LoVo (cell line): ENCODE data around the gene ARHGAP22.

Experiments
- DNase-seq: peaks from one replicate; pipeline ENCODE4 v3.0.0-alpha.2; 2016; ENCODE audit warnings: low spot score

ARHGAP22 gene

GRCh38 chr10:48496831-48497779, 107.8 kb downstream of the ARHGAP22 start:
- DNase-seq = no peak

DNA sequence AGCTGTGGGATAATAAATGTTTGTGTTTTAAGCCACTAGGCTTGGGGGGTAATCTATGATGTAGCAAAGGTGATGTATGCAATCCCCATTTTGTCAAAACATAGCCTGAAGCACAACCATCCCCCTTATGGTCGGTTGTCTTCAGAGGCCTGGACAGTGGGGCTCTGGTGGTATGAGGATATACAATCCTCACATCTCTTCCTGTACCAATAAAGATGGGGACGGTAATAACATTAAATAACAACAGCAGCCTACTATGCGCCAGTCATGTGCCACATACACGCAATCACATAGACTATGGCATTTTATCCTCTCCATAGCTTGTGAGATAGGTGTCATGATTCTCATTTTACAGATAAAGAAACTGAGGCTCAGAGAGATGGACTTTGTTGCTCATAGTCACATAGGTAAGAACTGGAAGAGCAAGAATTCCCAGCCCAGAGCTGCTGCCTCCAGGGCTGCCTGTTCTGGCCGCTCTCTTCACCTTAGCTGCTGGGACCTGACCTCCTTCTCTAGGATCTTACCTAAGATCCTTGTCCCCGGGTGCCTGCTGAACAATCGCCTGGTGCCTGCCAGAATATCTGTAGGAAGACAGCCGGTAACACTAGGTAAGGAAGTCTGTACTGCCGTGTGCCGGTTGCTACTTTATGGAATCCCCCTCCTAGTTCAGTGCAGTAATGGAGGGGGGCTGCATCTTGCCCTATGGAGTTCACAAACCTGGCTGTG, 108.6 kb downstream of the ARHGAP22 start:
- DNase-seq = no peak

DNA sequence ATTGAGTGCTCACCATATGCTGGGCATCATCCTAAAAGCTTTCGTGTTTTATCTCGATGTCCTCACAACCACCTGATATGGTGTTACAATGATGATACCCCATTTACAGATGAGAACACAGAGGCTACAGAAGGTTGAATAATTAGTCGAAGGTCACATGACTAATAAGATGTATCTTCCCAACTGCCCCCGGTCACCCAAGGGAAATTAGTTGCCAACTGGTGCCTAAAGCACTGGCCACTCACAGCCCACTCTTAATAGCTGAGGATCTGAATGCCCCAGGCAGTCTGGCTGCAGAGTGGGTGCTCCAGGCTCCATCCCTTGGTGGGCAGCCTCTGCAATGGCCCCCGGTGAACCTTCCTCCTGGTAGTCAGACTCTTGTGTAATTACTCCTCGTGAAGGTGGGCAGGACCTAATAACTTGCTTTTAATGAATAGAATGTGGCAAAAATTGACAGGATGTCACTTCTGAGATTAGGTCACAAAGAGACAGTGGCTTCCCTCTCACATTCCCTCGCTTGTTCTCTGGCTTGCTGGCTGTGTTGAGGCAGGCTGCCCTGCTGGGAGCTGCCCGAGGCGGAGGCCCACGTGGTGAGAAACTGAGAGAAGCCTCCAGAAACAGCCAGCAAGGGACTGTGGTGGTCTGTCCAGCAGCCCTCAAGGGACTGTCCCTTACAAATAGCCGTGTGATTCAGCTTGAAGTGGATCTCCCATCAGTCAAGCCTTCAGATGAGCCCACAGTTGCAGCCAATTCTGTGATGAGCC, 109.4 kb downstream of the ARHGAP22 start:
- DNase-seq = no peak

GRCh38 chr10:48494611-48495010, 110.3 kb downstream of the ARHGAP22 start:
- DNase-seq = no peak

DNA sequence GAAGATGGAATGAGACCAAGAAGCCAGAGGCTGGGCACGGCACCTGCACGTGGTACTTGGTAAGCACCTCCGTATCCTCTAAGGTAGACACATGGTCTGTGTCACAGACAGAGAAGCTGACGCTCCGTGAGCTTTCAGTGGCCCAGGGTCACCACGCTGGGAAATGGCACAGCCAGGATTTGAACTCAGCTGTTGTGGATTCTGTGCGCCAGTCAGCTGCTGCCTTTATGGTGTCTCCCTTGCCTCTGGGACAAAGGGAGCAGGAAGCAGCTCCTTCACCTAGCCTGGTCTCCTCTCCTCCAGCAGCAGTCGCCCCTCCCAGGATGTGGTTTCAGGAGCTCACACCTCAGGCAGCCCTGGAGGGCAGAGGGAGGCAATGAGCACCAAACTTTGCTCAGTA, 110.8 kb downstream of the ARHGAP22 start:
- no peak for DNase-seq

DNA sequence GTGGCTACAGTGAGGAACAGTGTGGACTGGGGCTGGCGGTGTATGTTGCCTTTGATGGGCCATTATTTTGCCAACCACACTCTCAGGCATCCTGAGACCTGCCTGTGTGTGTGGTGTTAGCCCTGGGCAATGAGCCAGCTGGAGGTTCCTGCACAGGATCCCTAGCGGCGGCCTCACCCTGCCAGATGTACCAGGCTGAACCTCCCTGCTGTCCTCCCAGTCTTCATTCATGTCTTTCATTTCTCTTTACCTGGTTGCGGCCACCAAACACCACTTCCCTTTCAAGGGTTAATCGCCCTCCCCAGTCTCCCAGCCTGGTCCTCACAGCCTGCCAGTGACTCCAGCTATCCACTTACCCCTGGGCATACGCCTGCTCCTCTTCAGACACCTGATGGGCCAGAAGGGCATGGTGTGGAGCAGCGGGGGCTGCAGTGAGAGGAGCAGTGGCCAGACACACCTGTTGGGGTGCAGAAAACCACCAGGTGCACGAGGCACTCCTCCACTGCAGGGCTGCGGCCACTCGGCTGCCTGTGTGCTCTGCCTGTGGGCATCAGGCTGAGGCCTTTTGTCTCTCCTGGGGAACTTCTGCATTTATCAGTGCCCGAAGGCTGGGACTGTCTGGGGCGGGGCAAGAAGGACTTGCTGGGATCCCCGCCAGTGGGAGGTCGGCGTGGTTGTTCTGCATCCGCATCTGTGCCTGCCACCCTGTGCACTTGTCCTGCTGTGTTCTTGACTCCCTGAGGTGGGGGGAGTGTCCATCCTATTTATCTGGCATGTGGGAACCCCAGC, 111.6 kb downstream of the ARHGAP22 start:
- DNase-seq = no peak

DNA sequence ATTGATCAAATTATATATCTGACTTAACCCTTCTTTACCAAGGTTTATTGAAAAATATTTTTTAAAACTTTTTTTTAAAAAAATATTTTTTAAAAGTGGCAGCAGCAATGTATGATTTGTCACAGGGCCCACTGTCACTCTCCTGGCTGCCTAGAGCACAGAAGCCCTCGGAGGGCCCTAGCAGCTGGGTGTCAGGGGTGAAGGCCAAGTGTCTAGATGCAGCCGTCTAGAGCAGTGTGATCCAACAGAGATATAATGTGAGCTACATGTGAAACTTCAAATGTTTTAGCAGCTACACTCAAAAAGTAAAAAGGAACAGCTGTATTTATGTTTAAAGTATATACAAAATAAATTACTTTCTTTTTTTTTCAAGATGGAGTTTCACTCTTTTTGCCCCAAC, 112.7 kb downstream of the ARHGAP22 start:
- no peak for DNase-seq

- no peak for DNase-seq
These were observed 113.3 kb downstream of the ARHGAP22 start for GRCh38 chr10:48491392-48492139.

DNA sequence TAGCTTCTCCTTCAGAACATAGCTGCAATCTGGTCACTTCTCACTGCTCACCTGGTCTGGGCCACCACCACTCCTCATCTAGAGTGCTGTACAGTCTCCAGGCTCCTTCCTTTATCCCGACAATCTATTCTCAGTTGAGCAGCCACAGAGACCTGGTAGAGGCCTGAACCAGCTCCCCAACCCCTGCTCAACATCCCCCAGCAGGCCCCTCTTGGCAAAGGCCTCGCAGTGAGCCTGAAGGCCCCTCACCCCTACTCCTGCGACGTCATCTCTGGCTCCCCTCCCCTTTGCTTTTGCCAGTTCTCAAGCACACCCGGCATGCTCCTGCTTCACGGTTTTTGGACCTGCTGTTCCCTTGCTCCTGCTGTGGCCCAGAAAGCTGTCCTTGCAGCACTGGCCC, 113.9 kb downstream of the ARHGAP22 start:
- DNase-seq = no peak

- no peak for DNase-seq
These were observed 114.3 kb downstream of the ARHGAP22 start for GRCh38 chr10:48490571-48490940.

DNA sequence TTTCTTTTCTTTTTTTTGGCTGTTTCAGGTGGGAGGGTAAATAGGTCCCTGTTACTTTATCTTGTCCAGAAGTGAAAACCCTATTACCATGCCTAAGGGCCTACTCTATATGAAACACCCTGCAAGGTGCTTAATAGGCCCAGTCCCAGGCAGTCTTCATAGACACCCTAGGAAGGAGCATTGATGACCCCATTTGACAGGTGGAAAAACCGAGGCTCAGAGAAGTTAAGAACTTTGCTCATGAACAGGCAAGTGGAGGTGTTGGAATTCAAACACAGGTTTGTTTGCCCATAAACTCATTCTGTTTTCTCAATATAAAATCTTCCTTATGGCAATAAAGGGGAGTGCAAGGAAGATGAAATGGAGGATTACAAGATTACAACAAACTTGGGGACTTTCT, 115.8 kb downstream of the ARHGAP22 start:
- no peak for DNase-seq

GRCh38 chr10:48487244-48487643, 117.6 kb downstream of the ARHGAP22 start:
- no peak for DNase-seq

GRCh38 chr10:48485711-48486110, 119.2 kb downstream of the ARHGAP22 start:
- DNase-seq = no peak

- DNase-seq = no peak
These were observed 120.0 kb downstream of the ARHGAP22 start for GRCh38 chr10:48484911-48485310.

GRCh38 chr10:48482207-48482606, 122.7 kb downstream of the ARHGAP22 start:
- no peak for DNase-seq

GRCh38 chr10:48481385-48481784, 123.5 kb downstream of the ARHGAP22 start:
- no peak for DNase-seq

GRCh38 chr10:48480397-48481374, 124.2 kb downstream of the ARHGAP22 start:
- DNase-seq = no peak

DNA sequence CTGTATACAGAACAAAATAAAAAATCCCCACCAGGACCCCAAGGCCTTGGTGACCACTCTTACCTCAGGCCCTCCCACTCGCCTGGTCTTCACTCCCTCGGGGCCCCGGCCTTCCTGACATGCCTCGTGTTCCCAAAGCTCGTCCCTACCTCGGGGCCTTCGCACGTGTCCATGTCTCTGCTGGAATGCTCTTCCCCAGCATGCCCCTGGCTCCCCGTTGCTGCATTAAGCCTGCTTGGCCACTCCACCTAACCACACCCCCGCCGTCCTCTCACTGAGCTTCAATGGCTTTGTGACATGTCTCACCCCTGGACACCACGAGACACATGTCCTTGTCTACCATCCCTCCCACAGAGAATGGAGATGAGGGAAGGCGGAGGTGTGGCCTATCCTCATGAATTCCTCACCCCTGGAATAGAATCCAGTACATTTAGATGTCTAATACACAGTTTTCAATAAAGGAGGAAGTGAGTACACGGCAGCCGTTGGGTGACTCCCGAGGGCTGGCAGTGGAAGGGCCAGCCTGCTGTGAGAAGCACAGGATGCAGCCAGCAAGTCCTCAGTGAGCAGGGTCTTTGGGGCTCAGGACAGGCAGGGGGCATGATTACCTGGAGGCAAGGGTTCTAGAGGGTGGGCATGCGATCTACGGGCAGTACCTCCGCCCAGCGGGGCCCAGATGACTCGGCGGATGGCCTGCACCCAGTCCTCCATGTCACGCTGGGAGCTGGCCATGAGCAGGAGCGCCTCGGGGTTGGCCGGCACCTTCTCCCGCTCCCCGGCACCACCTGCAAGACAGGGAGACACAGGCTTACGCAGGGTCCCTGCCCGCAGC, 125.7 kb downstream of the ARHGAP22 start:
- no peak for DNase-seq

- no peak for DNase-seq
These were observed 126.4 kb downstream of the ARHGAP22 start for GRCh38 chr10:48478469-48478868.
